Measurements from ENCODE around the gene EIF3K. TPM values are rescaled to one million over a fixed set of nuclear protein-coding genes. Genes with fewer than 3 reads are reported as not detected.

The EIF3K gene
- total RNA-seq, 6 experiments from 2014 or later = 227 to 241 (median 238) TPM

- Mint-ChIP-seq H3K27ac (peak overlapping the region; percentile 81), H3K27me3 (ENCODE audit: insufficient read depth) (peaks cover 2% of the 10 kb centered on the region; the same call in 1 of the 2 replicates), H3K4me1 (ENCODE audit: low read depth) (peaks cover 84% of the 10 kb centered on the region), H3K9me3 (no peaks in the 10 kb centered on the region), H3K4me3 (peak overlapping the region; percentile 54), H3K36me3 (ENCODE audit: low read depth) (peaks cover 40% of the 10 kb centered on the region)
- TF ChIP-seq CTCF (IDR thresholded peaks at IDR 0.05) = no peak
- no peak for DNase-seq
Measured at GRCh38 chr19:38674388-38675171, 55.6 kb downstream of the EIF3K start.

GRCh38 chr19:38675611-38676010 is 56.6 kb downstream of the EIF3K start:
- TF ChIP-seq CTCF (IDR thresholded peaks at IDR 0.05) = no peak; the same call in 1 of the 2 replicates
- H3K9me3 Mint-ChIP-seq = no peaks in the 10 kb centered on the region
- peaks cover 84% of the 10 kb centered on the region for H3K4me1 Mint-ChIP-seq (ENCODE audit: low read depth)
- H3K36me3 Mint-ChIP-seq (ENCODE audit: low read depth) = peaks cover 42% of the 10 kb centered on the region
- H3K27ac Mint-ChIP-seq = peak overlapping the region; percentile 81
- peak overlapping the region; percentile 54 for H3K4me3 Mint-ChIP-seq
- H3K27me3 Mint-ChIP-seq (ENCODE audit: insufficient read depth) = peaks cover 6% of the 10 kb centered on the region
- DNase-seq = no peak

- peaks cover 43% of the 10 kb centered on the region for H3K36me3 Mint-ChIP-seq (ENCODE audit: low read depth)
- DNase-seq = peak; percentile 62
- H3K4me1 Mint-ChIP-seq (ENCODE audit: low read depth) = peaks cover 84% of the 10 kb centered on the region
Measured at GRCh38 chr19:38676023-38676877, 57.3 kb downstream of the EIF3K start.

GRCh38 chr19:38676878-38677646 is 58.1 kb downstream of the EIF3K start:
- no peak for DNase-seq
- Mint-ChIP-seq H3K27ac (peak overlapping the region; percentile 81), H3K27me3 (ENCODE audit: insufficient read depth) (peaks cover 10% of the 10 kb centered on the region), H3K36me3 (ENCODE audit: low read depth) (peaks cover 47% of the 10 kb centered on the region), H3K9me3 (no peaks in the 10 kb centered on the region), H3K4me1 (ENCODE audit: low read depth) (peaks cover 83% of the 10 kb centered on the region), H3K4me3 (peak overlapping the region; percentile 54)
- TF ChIP-seq CTCF (IDR thresholded peaks at IDR 0.05) = no peak

More at GRCh38 chr19:38676023-38676877, 57.3 kb downstream of the EIF3K start:
- Mint-ChIP-seq H3K4me3 (peak overlapping the region; percentile 54), H3K9me3 (no peaks in the 10 kb centered on the region), H3K27me3 (ENCODE audit: insufficient read depth) (peaks cover 7% of the 10 kb centered on the region; the same call in 1 of the 2 replicates), H3K27ac (peak overlapping the region; percentile 81)
- no peak for TF ChIP-seq CTCF (IDR thresholded peaks at IDR 0.05)

Measured in HFFc6 (cell line).